Measurements from ENCODE around the gene ZNF66. TPM values are rescaled to one million over a fixed set of nuclear protein-coding genes. Genes with fewer than 3 reads are reported as not detected.
"Not testable (repeated sequence)": the region's sequence is repeated elsewhere in the genome, so short reads cannot be mapped to it uniquely, and the experiment has no call there.

ZNF66 gene
- total and polyA plus RNA-seq, 10 of the 15 experiments (the other 5 are each of a cell fraction or from before 2014, with no cell fraction given): 0.62 to 8.5 (median 5.6) TPM

DNA sequence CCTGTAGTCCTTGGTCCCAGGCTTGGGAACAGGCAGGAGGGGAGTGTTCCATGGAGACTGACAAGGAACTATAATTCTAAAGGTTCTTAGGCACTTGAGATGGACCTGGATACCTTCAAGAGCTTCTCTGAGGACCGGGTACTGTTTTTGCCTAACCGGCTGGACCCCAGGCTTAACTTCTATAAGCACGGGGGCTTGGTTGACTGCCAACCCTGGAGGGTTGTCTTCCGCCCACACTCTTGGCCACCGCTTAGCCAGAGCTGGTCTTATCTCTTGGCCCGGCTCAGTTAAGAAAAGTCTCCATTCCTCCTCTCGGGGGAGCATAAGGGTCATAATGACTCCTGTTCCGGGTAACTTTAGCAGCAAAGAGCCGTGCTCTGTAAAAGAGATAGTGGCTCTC is 23.8 kb upstream of the ZNF66 start:
- RAD21 ChIA-PET (ENCODE audit: unreplicated experiment); H3K27me3 ChIP-seq (replicated peaks in 1 of 2; ENCODE audit: control insufficient read depth in 2 of 2, insufficient read depth in 2 of 2, low read length in 1 of 2); in situ Hi-C loops (cut with MboI); H3K4me3 ChIP-seq; H2AFZ ChIP-seq (ENCODE audit: control insufficient read depth, low read depth, low read length); SMC1A ChIA-PET (ENCODE audit: uncharacterized antibody, unreplicated experiment); DNase-seq (ENCODE audit: low read depth, low spot score); H3K79me2 ChIP-seq (ENCODE audit: control insufficient read depth, insufficient read depth, low read length); H3K9ac ChIP-seq (ENCODE audit: control insufficient read depth, insufficient read depth, low read length); ATAC-seq; H4K20me1 ChIP-seq (ENCODE audit: control insufficient read depth, insufficient read depth); H3K36me3 ChIP-seq (ENCODE audit: control insufficient read depth in 2 of 2, insufficient read depth in 2 of 2, low read length in 1 of 2); FAIRE-seq; H3K4me2 ChIP-seq (ENCODE audit: control insufficient read depth, insufficient read depth); CTCF ChIA-PET; H3K9me3 ChIP-seq (replicated peaks; ENCODE audit: control insufficient read depth, insufficient read depth, low read length); BruUV-seq (replicated peaks); H3K4me1 ChIP-seq (ENCODE audit: control insufficient read depth, insufficient read depth, low read length); POLR2A ChIA-PET; intact Hi-C loops (cut with micrococcal nuclease; ENCODE audit: unreplicated experiment); H3K27ac ChIP-seq (ENCODE audit: control insufficient read depth, insufficient read depth): not testable (repeated sequence)
- 54% methylated on average over 9 of the region's 9 CpGs for WGBS (ENCODE audit: insufficient coverage, insufficient replicate concordance, low lambda C conversion rate, missing lambda C conversion rate)

DNA sequence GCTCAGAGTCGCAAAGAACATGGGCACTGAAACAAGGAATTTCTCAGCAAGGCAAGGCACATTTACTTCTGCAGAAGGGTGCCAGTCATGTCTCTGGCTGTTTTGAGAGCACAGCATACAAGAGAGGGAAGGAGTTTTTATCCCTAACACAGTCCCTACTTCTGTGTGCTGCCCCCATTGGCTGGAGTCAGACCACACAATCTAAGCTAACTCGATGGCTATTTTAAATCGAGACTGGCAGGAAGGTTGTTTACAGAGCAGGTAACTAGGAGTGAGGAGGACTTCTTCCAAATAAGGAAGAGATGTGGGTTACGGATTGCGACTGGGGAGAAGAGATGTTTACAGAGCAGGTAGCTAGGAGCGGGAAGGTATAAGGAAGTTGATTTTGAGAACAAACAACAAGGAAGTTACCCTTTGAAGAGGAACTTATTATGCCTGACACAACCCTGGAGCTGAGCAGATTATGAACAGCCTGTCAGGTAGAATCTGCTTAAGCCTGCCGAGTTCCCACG is 6.8 kb upstream of the ZNF66 start:
- H2AFZ ChIP-seq (ENCODE audit: control insufficient read depth, low read depth, low read length); H3K9ac ChIP-seq (ENCODE audit: control insufficient read depth, insufficient read depth, low read length); SMC1A ChIA-PET (ENCODE audit: uncharacterized antibody, unreplicated experiment); H3K36me3 ChIP-seq (ENCODE audit: control insufficient read depth in 2 of 2, insufficient read depth in 2 of 2, low read length in 1 of 2); POLR2A ChIA-PET; DNase-seq (ENCODE audit: low read depth, low spot score); intact Hi-C loops (cut with micrococcal nuclease; ENCODE audit: unreplicated experiment); in situ Hi-C loops (cut with MboI); ATAC-seq; H3K4me2 ChIP-seq (ENCODE audit: control insufficient read depth, insufficient read depth); H3K27ac ChIP-seq (ENCODE audit: control insufficient read depth, insufficient read depth); H3K79me2 ChIP-seq (ENCODE audit: control insufficient read depth, insufficient read depth, low read length); CTCF ChIA-PET; FAIRE-seq; H3K9me3 ChIP-seq (replicated peaks; ENCODE audit: control insufficient read depth, insufficient read depth, low read length); H4K20me1 ChIP-seq (ENCODE audit: control insufficient read depth, insufficient read depth); H3K27me3 ChIP-seq (replicated peaks in 1 of 2; ENCODE audit: control insufficient read depth in 2 of 2, insufficient read depth in 2 of 2, low read length in 1 of 2); H3K4me3 ChIP-seq; RAD21 ChIA-PET (ENCODE audit: unreplicated experiment); H3K4me1 ChIP-seq (ENCODE audit: control insufficient read depth, insufficient read depth, low read length); BruUV-seq (replicated peaks): not testable (repeated sequence)
- 58% methylated on average over 7 of the region's 8 CpGs for WGBS (ENCODE audit: insufficient coverage, insufficient replicate concordance, low lambda C conversion rate, missing lambda C conversion rate)

DNA sequence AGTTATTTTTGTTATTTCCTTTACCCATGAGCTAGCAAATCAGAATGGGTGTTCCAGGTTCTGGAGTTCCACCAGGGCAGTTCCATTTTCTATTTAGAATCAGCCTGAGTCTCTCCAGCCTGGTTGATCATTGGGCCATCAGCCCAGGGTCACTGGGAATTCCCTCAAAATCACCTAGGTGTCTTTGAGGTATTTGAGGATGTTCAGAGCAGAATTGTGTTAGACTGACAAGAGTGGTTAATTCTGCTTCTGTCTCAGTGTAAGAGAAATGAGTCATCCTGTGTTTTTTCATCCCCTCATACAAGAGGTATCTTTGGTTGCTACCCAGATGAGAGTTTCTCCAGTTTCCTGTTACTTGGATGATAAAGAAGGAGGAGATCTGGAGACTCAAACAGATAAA is 11.7 kb downstream of the ZNF66 start:
- ChIA-PET POLR2A (no interaction called here), RAD21 (ENCODE audit: unreplicated experiment) (no interaction called here), SMC1A (ENCODE audit: uncharacterized antibody, unreplicated experiment) (no interaction called here), CTCF (no interaction called here)
- peaks cover 11% of the 10 kb centered on the region for H3K9me3 ChIP-seq (replicated peaks; ENCODE audit: control insufficient read depth, insufficient read depth, low read length)
- H3K4me1 ChIP-seq (ENCODE audit: control insufficient read depth, insufficient read depth, low read length): no peaks in the 10 kb centered on the region
- H2AFZ ChIP-seq (ENCODE audit: control insufficient read depth, low read depth, low read length): no peak overlapping the region
- ATAC-seq (peak; percentile 63), DNase-seq (ENCODE audit: low read depth, low spot score) (peak; percentile 15), FAIRE-seq (no peak)
- H3K27ac ChIP-seq (ENCODE audit: control insufficient read depth, insufficient read depth): no peak overlapping the region
- H3K4me3 ChIP-seq: no peak overlapping the region
- in situ Hi-C loops (cut with MboI) (loop anchor here (25.0 kb wide), 1 partner anchor 1250 kb away; the partner anchor contains the start of genes CILP2 and YJEFN3), intact Hi-C loops (cut with micrococcal nuclease; ENCODE audit: unreplicated experiment) (no loop called here)
- H3K27me3 ChIP-seq (replicated peaks in 1 of 2; ENCODE audit: control insufficient read depth in 2 of 2, insufficient read depth in 2 of 2, low read length in 1 of 2): no peaks in the 10 kb centered on the region
- TF ChIP-seq EGR1 (IDR thresholded peaks at IDR 0.05; ENCODE audit: borderline replicate concordance in 1 of 2, low read depth in 2 of 2, low read length in 2 of 2) (no peak), JUNB (IDR thresholded peaks at IDR 0.05) (peak; percentile 46), CHD4 (IDR thresholded peaks at IDR 0.05) (no peak), RUNX3 (IDR thresholded peaks at IDR 0.05; ENCODE audit: low read length) (peak; percentile 59), HDAC6 (IDR thresholded peaks at IDR 0.05; ENCODE audit: unreplicated experiment) (no peak)
- TF ChIP-seq, protein P1, sequence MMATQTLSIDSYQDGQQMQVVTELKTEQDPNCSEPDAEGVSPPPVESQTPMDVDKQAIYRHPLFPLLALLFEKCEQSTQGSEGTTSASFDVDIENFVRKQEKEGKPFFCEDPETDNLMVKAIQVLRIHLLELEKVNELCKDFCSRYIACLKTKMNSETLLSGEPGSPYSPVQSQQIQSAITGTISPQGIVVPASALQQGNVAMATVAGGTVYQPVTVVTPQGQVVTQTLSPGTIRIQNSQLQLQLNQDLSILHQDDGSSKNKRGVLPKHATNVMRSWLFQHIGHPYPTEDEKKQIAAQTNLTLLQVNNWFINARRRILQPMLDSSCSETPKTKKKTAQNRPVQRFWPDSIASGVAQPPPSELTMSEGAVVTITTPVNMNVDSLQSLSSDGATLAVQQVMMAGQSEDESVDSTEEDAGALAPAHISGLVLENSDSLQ (IDR thresholded peaks at IDR 0.05): peak; percentile 42; the same call in 1 of the 2 replicates
- TF ChIP-seq, protein P2, sequence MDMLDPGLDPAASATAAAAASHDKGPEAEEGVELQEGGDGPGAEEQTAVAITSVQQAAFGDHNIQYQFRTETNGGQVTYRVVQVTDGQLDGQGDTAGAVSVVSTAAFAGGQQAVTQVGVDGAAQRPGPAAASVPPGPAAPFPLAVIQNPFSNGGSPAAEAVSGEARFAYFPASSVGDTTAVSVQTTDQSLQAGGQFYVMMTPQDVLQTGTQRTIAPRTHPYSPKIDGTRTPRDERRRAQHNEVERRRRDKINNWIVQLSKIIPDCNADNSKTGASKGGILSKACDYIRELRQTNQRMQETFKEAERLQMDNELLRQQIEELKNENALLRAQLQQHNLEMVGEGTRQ (IDR thresholded peaks at IDR 0.05; ENCODE audit: borderline replicate concordance, low read depth, low read length): no peak
- H3K79me2 ChIP-seq (ENCODE audit: control insufficient read depth, insufficient read depth, low read length): no peaks in the 10 kb centered on the region
- no peak overlapping the region for H3K9ac ChIP-seq (ENCODE audit: control insufficient read depth, insufficient read depth, low read length)
- no peak overlapping the region for H3K4me2 ChIP-seq (ENCODE audit: control insufficient read depth, insufficient read depth)
- BruUV-seq (replicated peaks): no TSS peak
- H4K20me1 ChIP-seq (ENCODE audit: control insufficient read depth, insufficient read depth): no peaks in the 10 kb centered on the region
- peaks cover 0 to 12% of the 10 kb centered on the region in 2 experiments; a peak in 2 of 4 replicates for H3K36me3 ChIP-seq (ENCODE audit: control insufficient read depth in 2 of 2, insufficient read depth in 2 of 2, low read length in 1 of 2)

All from GM12878 (cell line).